Sigmoid colon (tissue), 4 donors: Measurements from ENCODE around the gene RAB7B.

Experiments
- CTCF ChIP-seq, 4 experiments: fragments of 450-650 bp in 3 of 4; fragments of 200-600 bp in 1 of 4; IDR thresholded peaks; one replicate each; pipeline ENCODE4 v1.5.1; 2016 to 2019; ENCODE audit warnings: antibody characterized with exemption in 4 of 4, mild to moderate bottlenecking in 3 of 4, moderate library complexity in 2 of 4
- EP300 ChIP-seq, 4 donors: sonication (generic); formaldehyde crosslinking; IDR thresholded peaks; one replicate each; pipeline ENCODE4 v1.6.1; 2017; ENCODE audit warnings: antibody characterized with exemption in 4 of 4
- POLR2A ChIP-seq, 2 donors: fragments of 450-650 bp; IDR thresholded peaks; one replicate each; pipeline ENCODE4 v1.6.1; 2016; ENCODE audit warnings: antibody characterized with exemption in 2 of 2, mild to moderate bottlenecking in 2 of 2, moderate library complexity in 2 of 2
- POLR2AphosphoS5 ChIP-seq, 4 donors: sonication (generic); formaldehyde crosslinking; IDR thresholded peaks; one replicate each; pipeline ENCODE4 v1.6.1; 2017; ENCODE audit warnings: antibody characterized with exemption in 4 of 4

GRCh38 chr1:205969229-205969628, 34.0 kb downstream of the RAB7B start:
- no peak for TF ChIP-seq POLR2A (IDR thresholded peaks at IDR 0.05)
- no peak for TF ChIP-seq CTCF (IDR thresholded peaks at IDR 0.05)
- TF ChIP-seq POLR2AphosphoS5 (IDR thresholded peaks at IDR 0.05): no peak
- TF ChIP-seq EP300 (IDR thresholded peaks at IDR 0.05): no peak
